DOHH2 (cell line): ENCODE results near the gene MRM2.

Experiments used
- CTCF ChIP-seq: fragments of 200-600 bp; sonication (generic); IDR thresholded peaks from one replicate; pipeline ENCODE4 v1.5.1; 2014; ENCODE audit warnings: antibody characterized with exemption, mild to moderate bottlenecking, low read depth, low read length; ENCODE audit not compliant: poor library complexity, severe bottlenecking
- EZH2phosphoT487 ChIP-seq: fragments of 200-600 bp; sonication (generic); IDR thresholded peaks from 2 replicates; pipeline ENCODE4 v1.6.1; 2017; ENCODE audit warnings: borderline replicate concordance, mild to moderate bottlenecking, antibody characterized with exemption, low read length, moderate library complexity, mixed read lengths

- no peak for TF ChIP-seq CTCF
- TF ChIP-seq EZH2phosphoT487 = no peak
Observed at GRCh38 chr7:2214636-2215035, 27.4 kb downstream of the MRM2 start.
